ENCODE data around the gene ARHGEF10L.
"Not testable (repeated sequence)": the region's sequence is repeated elsewhere in the genome, so short reads cannot be mapped to it uniquely, and the experiment has no call there.

Gene ARHGEF10L, protein sequence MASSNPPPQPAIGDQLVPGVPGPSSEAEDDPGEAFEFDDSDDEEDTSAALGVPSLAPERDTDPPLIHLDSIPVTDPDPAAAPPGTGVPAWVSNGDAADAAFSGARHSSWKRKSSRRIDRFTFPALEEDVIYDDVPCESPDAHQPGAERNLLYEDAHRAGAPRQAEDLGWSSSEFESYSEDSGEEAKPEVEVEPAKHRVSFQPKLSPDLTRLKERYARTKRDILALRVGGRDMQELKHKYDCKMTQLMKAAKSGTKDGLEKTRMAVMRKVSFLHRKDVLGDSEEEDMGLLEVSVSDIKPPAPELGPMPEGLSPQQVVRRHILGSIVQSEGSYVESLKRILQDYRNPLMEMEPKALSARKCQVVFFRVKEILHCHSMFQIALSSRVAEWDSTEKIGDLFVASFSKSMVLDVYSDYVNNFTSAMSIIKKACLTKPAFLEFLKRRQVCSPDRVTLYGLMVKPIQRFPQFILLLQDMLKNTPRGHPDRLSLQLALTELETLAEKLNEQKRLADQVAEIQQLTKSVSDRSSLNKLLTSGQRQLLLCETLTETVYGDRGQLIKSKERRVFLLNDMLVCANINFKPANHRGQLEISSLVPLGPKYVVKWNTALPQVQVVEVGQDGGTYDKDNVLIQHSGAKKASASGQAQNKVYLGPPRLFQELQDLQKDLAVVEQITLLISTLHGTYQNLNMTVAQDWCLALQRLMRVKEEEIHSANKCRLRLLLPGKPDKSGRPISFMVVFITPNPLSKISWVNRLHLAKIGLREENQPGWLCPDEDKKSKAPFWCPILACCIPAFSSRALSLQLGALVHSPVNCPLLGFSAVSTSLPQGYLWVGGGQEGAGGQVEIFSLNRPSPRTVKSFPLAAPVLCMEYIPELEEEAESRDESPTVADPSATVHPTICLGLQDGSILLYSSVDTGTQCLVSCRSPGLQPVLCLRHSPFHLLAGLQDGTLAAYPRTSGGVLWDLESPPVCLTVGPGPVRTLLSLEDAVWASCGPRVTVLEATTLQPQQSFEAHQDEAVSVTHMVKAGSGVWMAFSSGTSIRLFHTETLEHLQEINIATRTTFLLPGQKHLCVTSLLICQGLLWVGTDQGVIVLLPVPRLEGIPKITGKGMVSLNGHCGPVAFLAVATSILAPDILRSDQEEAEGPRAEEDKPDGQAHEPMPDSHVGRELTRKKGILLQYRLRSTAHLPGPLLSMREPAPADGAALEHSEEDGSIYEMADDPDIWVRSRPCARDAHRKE (N-terminal part only)

DNA sequence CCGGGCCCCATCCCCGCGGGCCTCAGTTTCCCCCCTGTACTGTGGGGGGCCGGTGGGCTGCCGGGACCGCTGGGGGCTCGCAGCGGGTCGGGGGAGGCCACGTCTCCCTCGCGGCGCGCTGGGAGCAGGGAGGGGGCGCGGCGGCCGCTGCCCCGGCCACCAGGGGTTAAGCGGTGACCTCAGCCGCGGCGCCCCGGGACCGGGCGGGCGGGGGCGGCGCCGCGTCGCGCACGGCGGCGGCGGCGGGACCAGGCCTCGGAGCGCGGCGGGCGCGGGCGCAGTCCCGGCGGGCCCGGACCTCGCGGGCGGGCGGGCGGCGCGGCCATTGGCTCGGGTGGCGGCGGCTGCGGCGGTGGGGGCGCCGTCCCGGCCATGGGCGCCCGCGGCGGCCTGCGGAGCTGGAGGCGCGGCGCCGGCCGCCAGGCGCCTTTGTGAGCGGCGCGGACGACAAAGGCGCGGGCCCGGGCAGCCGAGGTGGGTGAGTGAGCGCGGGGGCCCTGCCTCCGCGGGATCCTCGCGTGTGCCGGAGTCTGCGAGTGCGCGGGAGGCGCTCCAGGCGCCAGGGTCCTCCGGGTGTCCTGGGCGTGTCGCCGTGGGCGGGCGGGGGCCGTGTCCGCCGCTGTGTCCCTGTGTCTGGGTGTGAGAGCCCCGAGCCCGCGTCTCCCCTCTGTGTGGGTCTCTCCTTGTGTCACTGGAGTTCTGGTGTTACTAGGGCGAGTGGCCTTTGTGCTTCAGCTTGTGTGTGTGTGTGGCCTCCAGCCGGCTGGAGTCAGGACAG is at the start of gene ARHGEF10L:
ARHGEF10L (plus strand) TSS at position 222 of the 778 bp plus-strand sequence. CDS start 40,898 bp downstream, outside the sequence.
- no peak for FAIRE-seq

GRCh38 chr1:17489768-17490417 is 49.6 kb upstream of the ARHGEF10L start:
- not testable (repeated sequence) for FAIRE-seq

- FAIRE-seq, result not testable (repeated sequence)
These were observed 48.8 kb upstream of the ARHGEF10L start for GRCh38 chr1:17490667-17491066.

DNA sequence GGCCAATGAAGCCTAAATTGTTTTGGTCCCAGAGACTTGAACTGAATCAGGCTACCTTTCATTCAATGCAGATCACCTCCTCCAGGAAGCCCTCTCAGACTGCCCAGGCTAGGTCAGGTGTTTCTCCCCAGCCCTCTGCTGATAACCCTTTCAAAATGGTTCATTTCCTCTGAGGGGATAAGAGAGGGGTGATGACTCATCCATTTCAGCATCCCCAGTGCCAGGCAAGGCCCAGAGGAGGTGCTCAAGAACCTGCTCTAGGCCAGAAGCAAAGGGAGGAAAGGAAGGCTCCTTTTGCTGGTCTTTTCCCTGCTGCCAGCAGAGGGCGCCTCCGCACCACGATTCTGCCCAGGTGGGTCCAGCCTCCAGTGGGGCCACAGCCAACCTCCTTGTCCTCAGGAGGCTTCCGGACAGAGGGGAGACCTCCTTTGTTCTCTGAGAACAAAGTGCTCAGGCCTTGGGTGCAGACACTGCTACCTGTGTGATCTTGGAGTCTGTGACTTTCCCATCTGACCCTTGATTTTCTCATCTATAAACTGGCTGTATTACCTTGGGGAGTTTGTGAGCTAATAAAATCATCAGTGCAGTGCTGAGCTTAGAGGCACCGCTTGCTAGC is 45.3 kb upstream of the ARHGEF10L start:
- no peak for FAIRE-seq

- FAIRE-seq, result no peak
These were observed 43.1 kb upstream of the ARHGEF10L start for GRCh38 chr1:17496419-17496818.

- FAIRE-seq, result no peak
These were observed 41.3 kb upstream of the ARHGEF10L start for GRCh38 chr1:17498214-17498613.

DNA sequence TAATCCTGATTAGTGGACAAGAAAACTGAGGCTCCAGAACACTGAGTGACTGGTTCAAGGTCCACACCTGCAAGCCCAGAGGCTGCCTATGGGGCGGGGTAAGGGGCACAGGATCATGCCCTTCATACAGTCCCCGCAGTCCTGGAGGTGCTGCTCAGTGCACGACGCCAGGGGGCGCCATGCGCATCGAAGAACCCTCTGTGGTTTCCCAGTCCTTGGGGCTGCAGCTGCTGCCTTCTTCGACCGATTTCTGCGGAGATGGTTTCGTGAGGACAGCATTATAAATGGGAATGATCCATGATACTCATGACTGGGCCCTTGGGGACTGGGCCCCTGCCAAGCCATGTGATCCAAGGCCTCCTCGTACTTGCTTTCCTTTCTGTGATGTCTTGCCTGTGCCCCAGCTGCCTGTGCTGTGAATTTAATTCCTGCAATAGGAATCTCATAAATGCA is 37.1 kb upstream of the ARHGEF10L start:
- peak; percentile 9 for FAIRE-seq

DNA sequence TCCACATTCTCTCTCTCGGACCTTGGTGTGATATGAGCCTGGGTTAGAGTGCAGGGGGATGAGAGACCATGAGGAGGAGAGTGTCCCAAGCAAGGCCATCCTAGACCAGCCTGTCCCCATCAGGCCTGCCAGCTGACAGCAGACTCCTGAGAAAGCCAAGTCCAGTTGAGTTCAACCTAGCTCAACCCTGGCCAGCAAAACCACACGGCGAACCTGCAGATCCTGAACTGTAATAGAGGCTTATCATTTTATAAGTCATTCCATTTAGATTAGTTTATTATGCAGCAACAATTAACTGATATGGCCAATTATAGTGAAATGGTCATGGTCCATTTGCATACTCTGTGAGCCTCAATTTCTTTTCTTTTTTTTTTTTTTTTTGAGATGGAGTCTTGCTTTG is 36.4 kb upstream of the ARHGEF10L start:
- no peak for FAIRE-seq

DNA sequence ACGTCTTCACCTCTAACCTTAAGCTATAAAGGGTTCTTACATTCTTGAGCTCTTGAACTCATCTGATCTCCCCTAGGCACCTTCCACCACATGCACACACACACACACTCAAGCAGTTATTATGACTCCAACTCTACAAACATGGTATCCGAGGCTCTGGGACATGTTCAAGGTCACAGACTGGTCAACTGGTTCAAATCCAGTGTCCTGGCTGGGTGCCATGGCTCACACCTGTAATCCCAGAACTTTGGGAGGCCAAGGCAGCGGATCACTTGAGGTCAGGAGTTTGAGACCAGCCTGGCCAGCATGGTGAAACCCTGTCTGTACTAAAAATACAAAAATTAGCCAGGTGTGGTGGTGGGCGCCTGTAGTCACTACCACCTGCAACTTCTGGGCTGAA is 32.3 kb upstream of the ARHGEF10L start:
- not testable (repeated sequence) for FAIRE-seq

DNA sequence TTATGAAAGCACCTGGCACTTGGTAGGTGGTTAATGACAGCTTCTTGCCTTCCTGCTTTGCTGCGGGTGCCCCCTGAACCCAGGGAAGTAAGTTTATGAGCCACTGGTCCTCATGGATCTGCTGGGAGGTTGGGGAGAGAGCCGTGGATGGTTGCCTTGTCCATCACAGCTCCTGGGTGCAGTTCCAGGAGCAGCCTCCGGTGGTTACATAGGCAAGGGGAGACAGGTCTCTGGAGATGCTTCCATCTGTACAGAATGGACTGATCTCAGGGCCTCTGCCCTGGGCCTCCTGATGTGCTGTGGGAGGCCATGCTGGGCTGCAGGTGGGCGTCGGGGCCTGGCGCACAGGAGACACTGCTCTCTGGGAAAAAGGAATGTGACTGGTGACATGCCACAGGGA is 31.6 kb upstream of the ARHGEF10L start:
- no peak for FAIRE-seq

DNA sequence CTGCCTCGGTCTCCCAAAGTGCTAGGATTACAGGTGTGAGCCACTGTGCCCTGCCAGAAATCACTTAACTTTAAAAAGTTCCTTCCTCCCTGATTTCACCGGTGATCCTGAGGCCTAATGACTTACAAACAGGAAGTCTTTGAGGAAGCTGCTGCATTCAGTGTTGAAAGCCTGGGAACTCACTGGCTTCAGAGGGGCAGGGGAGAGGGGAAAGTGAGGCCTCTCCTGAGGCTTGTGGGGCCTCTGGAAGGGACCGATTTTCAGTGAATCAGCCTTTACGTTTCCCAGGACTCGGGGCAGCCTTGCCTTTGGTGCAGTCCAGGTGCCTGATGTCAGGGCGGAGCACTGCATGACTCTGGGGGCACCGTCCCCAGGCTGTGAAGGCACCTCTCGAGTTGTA is 30.1 kb upstream of the ARHGEF10L start:
- no peak for FAIRE-seq

DNA sequence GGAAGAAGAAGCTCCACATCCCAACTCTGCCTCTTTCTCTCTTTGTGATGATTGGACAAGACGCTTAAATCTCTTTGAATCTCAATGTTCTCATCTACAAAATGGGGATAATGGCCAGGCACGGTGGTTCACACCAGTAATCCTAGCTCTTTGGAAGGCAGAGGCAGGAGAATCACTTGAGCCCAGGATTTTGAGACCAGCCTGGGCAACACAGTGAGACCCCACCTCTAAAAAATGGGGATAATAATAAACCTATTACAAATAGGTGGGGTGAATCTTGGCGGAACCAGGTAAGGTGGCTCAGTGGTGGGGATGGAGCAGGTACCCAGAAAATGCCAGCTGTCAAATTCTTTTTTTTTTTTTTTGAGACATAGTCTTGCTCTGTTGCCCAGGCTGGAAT is 29.4 kb upstream of the ARHGEF10L start:
- FAIRE-seq, result no peak

GRCh38 chr1:17511188-17511587 is 28.3 kb upstream of the ARHGEF10L start:
- FAIRE-seq, result no peak

DNA sequence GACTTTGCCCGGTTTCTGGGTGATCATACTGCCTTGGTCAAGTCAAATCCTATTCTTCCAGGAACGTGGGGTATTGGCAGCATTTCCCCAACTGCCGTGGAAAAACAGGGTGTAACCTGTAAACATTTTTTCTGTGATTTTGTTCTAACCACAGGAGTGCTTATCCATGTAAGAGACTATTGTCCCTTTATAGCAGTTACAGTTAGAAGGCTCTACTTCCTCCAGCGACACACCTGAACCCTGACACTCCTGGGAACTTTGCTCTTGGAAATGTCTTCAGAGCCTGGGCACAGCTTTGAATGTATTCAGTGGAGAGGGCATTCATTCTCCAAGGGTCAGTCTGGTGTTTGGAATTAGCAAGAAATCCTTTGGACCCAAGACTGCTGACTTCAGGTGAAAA is 26.4 kb upstream of the ARHGEF10L start:
- FAIRE-seq, result no peak

DNA sequence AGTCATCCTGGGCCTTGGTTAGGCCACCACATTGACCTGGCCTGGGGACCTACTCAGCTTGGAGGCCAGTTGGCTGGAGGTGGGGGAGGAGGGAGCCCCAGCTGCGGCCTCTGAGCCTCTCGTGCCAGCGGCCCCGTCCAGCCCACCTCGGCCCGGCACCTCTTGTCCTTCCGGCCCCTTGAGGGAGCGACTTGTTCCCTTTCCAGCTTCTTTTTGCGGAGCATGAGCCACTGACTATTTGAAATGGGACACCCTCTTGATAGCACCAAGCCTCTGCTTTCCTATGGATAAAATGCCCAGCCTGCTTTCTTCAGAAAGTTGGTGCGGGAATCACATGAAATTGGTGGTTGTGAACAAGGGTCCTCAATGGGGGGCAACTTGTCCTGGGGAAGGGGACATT is 24.7 kb upstream of the ARHGEF10L start:
- no peak for FAIRE-seq

DNA sequence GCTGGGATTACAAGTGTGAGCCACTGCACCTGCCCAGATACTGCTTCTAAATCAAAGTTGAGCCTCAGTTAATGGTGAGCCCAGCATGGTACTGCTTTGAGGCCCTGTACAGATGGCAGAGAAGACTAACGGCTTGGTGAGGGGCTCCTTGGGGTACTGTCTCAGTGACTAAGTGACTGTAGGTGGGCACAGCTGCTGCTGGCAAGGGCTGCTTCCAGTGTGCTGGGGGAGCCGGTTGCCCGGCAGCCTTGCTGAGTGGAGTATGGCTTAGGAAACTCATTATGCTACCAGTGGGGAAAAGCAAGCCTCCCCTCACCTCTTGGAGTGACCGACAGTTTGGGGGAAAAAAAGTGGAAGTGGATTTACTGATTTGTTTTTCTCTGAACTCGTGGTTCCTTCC is 23.6 kb upstream of the ARHGEF10L start:
- no peak for FAIRE-seq

DNA sequence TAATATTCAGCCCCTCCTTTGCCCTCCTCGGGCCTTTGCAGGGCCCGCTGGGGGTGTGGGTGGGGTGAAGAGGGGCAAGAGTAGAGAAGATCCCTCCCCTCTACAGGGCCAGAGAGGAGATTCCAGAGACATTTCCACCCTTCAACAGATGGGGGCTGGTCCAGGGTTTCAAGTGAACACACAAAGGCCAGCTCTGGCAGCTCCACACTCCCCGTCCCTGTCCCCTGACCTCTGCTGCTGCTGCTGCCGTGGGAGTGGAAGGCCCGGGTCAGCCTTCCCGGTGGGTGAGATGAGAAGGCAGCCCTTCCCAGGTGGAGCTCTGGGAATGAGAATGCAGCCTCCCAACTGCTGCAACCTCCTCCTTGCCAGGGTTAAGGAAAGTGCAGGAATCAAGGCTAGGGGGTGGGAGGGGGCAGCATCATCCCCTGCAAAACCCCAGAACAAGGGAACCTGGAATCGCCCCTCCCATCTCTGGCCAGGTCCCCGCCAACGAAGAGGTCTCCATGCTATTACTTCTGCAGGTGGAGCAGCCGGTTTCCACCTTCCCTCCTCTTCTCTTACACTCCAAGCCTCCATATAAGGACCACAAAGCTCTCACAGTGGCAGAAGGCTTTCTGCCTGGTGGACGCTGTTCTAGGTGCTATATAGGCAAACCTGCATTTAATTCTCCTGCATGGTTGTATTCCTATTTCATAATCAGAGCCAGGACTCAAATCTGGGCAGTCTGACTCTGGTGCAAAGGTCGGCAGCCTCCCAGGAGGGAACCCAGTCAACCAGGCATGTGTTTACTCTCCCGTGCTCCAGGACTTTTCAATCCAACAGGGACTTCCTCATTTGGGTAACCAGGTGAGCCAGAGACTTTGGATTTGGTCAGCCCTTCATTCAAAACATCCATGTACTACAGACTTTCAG is 22.9 kb upstream of the ARHGEF10L start:
- no peak for FAIRE-seq

DNA sequence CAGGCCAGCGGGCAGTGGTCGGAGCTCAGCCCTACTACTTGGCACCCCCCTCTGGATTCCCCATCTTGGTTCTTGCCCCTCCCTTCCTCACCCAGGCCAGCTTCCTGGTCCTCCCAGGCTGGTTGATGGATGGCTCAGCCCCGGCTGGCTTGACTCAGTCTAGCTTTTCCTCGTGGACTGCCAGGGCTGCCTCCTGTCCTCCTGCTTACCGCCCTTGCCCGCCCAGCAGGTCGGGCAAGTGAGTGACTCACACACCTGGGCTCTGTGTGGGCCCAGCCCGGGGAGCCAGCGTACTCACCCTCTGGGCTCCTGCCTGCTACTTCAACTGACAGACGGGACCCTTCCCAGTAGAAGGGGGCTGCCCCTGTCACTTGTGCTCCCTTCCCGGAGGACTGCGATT is 19.5 kb upstream of the ARHGEF10L start:
- FAIRE-seq, result no peak

GRCh38 chr1:17520473-17521319 is 18.8 kb upstream of the ARHGEF10L start:
- FAIRE-seq, result no peak

Measured in islet of Langerhans (tissue), 1 donor.